Measurements from ENCODE around the gene RABGEF1.
"Not testable (repeated sequence)": the region's sequence is repeated elsewhere in the genome, so short reads cannot be mapped to it uniquely, and the experiment has no call there.

The RABGEF1 gene

DNA sequence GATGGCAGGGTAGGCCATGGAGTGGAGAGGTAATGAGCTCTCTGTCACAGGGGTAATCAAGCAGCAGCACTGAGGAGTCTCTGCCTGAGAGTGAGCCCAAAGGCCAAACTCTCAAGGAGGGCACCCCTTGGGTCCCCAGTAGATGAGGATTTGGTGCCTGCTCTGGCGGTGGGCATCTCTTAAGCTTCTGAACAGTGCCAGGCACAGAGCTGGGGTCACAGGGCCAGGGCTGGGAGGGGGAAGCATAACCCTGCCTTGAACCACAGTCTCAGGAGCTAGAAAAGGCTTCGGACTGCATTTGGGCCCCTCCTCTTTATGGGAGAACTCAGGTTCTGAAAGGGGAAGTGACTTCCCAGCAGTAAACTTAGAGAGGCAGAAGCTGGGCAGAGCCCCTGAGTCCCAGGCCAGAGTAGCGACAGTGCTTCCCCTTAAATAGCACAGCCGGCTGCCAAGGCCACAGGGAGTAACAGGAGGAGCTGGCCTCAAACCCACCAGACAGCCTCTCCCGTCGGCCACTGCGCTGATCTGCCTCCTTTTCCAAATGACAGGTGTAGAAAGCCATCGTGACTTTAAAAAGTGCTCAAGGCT lies 76.8 kb downstream of the RABGEF1 start:
- DNase-seq = peak; percentile 1

- DNase-seq = not testable (repeated sequence)
Observed at GRCh38 chr7:66817956-66818355, 77.4 kb downstream of the RABGEF1 start.

- DNase-seq = no peak
Observed at GRCh38 chr7:66824041-66824440, 83.5 kb downstream of the RABGEF1 start.

GRCh38 chr7:66825538-66825937 lies 85.0 kb downstream of the RABGEF1 start:
- peak; percentile 71 for DNase-seq

DNA sequence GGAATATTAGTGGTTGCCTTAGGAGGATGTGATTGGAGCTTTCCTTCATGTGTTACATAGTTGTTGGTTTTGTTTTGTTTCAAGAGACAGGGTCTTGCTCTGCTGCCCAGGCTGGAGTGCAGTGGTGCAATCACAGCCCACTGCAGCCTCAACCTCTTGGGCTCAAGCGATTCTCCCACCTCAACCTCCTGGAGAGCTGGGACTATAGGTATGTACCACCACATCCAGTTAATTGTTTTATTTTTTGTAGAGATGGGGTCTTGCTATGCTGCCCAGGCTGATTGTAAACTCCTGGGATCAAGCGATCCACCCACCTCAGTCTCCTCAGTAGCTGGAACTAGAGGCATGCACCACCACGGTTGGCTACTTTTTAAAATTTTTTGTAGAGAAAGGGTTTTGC lies 86.1 kb downstream of the RABGEF1 start:
- no peak for DNase-seq

DNA sequence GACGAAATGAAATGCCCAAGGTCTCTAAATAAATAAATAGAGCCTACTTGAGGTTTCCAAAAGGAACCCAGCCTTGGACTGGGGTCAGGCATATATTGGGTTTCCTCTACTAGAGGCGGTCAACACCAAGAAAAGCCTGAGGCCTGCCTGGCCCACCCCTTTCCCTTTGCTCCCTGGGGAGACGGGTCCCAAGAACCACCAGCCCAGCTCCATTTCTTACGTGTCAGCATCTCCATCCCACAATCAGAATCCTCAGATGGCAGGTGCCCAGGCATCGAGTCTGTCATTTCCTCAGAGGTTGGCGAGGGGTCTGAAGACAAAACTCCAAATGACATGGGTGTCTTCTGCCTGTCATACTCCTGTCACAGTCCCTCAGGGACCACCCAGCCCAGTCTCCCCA lies 90.4 kb downstream of the RABGEF1 start:
- not testable (repeated sequence) for DNase-seq

GRCh38 chr7:66832531-66833351 lies 92.2 kb downstream of the RABGEF1 start:
- DNase-seq = no peak

- DNase-seq = peak; percentile 83
Observed at GRCh38 chr7:66837007-66837406, 96.5 kb downstream of the RABGEF1 start.

DNA sequence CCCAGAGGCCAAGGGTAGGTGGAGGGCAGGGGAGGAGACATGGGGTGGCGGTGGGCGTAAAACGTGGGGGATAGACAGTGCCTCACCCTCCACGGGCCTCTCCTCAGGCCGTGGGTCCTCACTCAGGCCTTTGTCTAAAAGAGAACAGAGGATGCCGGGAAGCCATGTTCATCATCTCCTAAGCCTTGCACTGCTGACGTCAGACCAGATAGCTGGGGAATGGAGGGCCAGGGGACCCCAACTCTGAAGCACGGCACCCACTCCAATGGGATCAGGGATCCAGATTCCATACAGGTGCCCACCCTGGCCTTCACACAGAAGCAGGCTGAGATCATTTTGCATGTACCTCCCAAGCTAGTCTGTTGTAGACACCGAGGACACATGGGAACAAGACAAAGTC lies 97.1 kb downstream of the RABGEF1 start:
- no peak for DNase-seq

- no peak for DNase-seq
Observed at GRCh38 chr7:66839814-66840213, 99.3 kb downstream of the RABGEF1 start.

GRCh38 chr7:66840316-66840715 lies 99.8 kb downstream of the RABGEF1 start:
- no peak for DNase-seq

- DNase-seq = no peak
Observed at GRCh38 chr7:66841898-66842297, 101.4 kb downstream of the RABGEF1 start.

DNA sequence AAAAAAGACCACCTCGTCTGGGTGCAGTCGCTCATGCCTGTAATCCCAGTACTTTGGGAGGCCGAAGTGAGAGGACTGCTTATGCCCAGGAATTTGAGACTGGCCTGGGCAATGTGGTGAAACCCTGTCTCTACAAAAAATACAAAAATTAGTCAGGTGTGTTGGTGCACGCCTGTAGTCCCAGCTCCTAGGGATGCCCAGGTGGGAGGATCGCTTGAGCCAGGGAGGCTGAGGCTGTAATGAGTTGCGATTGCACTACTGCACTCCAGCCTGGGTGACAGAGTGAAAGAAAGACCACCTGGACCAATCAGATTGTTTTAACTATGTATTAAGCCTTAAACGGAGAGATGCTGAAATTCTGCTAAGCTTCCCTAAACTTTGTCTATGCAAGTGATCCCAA lies 103.0 kb downstream of the RABGEF1 start:
- DNase-seq = not testable (repeated sequence)

GRCh38 chr7:66844552-66845378 lies 104.2 kb downstream of the RABGEF1 start:
- DNase-seq = peak; percentile 98

DNA sequence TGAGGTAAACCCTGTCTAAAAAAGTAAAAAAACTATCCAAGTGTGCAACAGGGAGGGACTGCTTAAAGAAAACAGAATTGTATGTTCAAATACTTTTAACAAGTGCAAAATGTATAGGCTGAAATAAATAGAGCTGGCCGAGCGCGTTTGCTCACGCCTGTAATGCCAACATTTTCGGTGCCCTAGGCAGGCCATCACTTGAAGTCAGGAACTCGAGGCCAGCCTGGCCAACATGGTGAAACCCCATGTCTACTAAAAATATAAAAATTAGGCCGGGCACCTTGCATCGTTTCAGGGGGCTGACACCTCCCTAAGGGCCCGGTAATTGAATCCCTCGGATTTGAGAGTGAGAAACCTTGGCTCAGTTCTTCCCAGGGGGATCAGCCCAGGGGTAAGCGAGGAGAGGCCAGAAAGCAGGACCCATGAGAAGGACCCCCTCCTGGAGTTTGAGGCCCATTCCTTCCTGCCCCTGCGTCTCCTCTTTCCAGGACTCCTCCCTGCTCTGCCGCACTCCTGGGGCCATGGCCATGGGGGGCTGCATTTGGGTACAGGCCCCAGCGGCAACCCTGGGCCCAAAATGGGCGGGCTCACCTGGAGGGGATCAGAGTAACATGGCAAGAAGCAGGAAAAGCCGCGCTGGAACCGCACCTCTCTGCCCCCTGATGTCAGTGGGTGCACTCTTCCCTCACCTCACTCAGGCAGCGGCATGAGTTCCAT lies 105.0 kb downstream of the RABGEF1 start:
- DNase-seq = no peak

DNA sequence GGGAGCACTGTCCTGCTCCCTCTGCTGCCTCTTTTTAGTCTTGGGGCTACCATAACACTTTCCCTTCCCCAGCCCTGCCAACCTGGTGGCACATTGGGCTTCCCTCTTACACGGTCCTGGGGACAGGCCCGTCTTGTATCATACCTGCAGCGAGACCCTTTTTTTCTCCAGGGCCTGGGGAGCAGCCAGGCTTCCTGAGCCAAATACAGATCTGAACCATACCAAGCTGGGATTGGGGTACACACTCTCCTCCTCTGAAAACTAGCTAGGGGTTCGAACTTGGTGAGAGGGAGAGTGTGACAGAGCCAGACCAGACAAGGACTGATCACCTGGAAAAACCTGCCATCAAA lies 105.5 kb downstream of the RABGEF1 start:
- DNase-seq = not testable (repeated sequence)

- DNase-seq = not testable (repeated sequence)
Observed at GRCh38 chr7:66847523-66847855, 107.0 kb downstream of the RABGEF1 start.

DNA sequence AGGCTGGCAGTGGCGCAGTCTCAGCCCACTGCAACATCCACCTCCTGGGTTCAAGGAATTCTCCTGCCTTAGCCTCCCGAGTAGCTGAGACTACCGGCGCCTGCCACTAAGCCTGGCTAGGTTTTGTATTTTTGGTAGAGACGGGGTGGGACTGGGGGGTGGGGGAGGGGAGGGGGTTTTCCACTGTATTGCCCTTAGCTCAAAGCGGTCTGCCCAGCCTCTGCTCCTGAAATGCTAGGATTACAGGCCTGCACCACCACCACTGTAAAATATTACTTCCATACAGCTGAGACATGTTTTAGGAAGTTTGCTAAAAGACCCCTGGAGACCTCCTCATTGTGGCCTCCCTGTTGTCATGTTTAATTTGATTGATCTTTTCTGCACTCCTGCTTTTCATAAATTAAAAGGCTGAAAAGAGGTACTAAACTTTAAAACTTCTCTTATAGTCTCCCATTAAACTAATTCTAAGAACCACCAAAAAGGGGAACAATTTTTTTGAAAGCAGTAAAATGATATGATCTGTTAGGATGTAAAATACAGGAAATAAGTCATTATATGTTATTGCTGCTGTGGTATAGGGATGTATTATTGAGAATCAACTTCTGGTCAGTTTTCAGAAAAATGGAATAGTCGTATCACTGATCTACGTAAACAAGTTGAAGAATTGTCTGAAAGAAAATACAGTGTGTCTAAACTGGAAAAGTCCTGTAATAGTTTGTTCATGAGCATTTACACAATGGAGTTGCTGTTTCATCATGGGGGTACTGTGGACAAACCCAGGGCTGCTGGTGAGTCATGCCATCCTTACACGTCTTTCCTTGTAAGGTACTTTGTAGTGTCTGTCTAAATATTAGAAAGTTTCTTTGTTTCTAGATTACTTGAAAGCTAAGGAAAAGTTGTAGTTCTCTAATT lies 107.6 kb downstream of the RABGEF1 start:
- DNase-seq = peak; percentile 89

DNA sequence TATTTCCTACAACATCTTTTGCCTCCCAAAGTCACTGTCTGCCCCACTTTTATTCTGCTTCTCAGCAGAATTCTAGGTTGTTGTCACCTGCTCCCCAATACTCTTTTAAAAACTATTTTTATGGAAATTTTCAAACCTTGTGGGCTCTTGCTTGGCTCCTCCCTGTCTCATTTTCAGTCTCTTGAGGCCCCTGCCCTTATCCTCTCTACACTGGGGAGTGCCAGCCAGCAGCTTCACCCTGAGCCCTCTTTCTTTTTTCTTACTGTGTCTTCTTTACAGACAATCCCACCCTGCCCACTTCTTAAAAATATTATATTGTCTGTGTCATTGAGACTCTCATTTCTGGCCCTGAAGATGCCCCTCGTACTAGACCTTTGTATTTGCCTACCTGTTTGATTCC lies 118.8 kb downstream of the RABGEF1 start:
- no peak for DNase-seq

GRCh38 chr7:66859794-66860645 lies 119.5 kb downstream of the RABGEF1 start:
- DNase-seq = no peak

DNA sequence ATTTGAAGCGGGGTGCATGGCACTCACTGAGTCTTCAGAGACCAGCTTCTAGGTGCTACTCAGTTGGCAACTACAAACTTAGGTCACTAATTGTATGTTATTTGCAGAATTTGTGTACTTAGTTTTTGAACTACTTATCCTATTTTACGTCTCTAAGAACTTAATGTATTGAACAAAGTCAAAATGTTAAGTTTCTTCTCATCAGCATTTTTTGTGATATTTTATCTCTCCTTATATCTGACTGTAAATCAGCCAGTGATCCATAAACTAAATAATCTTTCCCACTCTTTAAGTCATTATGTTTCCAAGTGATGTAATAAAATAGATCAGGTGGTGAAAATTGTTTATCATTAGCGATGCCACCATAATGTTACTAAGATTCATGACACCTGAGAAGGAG lies 120.2 kb downstream of the RABGEF1 start:
- no peak for DNase-seq
